ENCODE results near the gene ALG12.

Gene ALG12

DNA sequence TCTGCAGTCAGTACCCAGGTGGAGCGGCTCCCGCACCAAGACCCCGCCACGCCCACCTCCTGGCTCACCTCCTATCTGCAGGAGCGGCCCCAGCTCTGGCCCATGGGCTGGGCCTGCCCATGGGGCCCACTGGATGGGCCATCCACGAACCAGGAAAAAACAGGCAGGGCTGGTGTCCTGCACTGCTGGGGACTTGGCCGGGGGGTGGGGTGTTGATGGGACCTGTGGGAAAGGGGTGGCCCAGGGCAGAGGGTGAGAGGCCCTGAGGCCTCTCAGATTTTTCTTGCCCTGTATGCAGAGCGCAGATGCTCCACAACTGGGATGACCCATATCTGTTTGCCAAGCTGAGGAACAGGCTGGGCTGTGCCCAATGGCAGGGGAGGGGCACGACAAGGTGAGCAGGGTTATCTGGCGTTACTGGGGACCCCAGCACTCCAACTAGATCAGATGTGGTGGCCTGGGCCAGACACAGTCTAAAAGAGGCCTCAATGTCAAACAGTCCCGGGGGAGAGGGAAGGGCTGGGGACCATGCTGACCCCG, 39.7 kb upstream of the ALG12 start:
- no peak for DNase-seq (ENCODE audit: low read depth in 2 of 2)

GRCh38 chr22:49956914-49957825, 38.9 kb upstream of the ALG12 start:
- DNase-seq (ENCODE audit: low read depth in 2 of 2) = no peak

DNA sequence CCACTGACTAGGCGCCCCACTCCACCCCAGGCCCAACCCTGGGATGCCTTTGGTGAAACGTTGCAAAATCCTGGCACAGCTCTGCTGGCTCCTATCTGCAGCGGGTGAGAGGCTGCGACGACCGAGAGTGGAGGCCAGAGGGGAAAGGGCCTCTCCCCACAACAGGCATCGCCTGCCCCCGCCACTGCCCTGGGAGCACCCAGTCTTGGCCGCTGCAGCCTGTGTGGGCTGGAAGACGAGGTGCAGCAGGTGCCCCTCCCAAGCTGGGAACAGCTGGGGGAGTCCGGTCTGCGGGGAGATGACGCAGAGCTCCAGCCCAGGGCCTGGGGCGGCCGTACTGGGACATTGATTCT, 38.2 kb upstream of the ALG12 start:
- no peak for DNase-seq (ENCODE audit: low read depth in 2 of 2)

GRCh38 chr22:49955581-49956417, 37.6 kb upstream of the ALG12 start:
- no peak for DNase-seq (ENCODE audit: low read depth in 2 of 2)

DNA sequence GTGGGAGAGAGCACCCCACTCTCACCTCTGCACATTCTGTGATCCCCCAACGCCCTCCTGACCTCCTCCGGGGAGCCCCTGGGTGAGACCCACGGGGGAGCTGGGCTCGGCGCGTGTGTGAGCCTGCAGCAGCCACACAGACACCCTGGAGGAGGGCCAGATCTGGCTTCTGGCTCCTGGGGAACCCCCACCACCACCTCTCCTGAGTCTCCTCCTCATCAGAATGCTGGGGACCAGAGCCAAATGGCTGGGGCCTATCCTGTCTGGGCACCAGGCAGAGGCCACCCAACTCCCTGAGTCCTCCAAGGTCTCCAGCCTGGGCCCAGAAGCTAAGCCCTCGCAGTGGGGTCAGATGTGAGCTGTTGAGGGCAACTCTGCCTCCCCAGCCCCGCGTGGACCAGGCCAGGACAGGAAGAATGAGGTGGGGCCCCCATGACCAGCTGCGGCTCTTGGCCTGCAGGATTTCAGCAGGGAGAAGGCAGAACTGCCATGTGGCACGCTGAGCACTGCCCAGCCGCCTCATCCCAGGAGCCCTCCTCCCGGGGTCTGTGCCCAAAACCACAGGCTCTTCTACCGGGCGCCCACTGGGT, 36.8 kb upstream of the ALG12 start:
- no peak for DNase-seq (ENCODE audit: low read depth in 2 of 2)

- DNase-seq (ENCODE audit: low read depth in 2 of 2) = no peak
Measured at GRCh38 chr22:49954354-49954753, 36.1 kb upstream of the ALG12 start.

- no peak for DNase-seq (ENCODE audit: low read depth in 2 of 2)
Measured at GRCh38 chr22:49953680-49954344, 35.6 kb upstream of the ALG12 start.

- no peak for DNase-seq (ENCODE audit: low read depth in 2 of 2)
Measured at GRCh38 chr22:49953027-49953679, 34.9 kb upstream of the ALG12 start.

- no peak for DNase-seq (ENCODE audit: low read depth in 2 of 2)
Measured at GRCh38 chr22:49951986-49952896, 34.0 kb upstream of the ALG12 start.

DNA sequence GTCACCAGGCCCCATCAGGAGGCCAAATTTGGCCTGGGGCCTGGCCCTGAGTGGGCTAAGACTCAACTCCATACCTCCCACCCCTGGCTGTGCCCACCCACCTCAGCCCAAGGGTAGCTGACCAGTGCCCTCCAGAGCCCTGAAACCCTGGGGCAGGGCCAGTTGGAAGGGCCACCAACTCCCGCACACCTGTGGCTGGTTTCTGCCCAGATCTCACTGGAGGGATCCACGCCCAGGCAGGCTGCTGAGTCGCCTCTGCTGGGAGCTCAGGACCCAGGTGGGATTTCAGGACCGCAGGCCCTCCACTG, 33.4 kb upstream of the ALG12 start:
- DNase-seq (ENCODE audit: low read depth in 2 of 2) = no peak

DNA sequence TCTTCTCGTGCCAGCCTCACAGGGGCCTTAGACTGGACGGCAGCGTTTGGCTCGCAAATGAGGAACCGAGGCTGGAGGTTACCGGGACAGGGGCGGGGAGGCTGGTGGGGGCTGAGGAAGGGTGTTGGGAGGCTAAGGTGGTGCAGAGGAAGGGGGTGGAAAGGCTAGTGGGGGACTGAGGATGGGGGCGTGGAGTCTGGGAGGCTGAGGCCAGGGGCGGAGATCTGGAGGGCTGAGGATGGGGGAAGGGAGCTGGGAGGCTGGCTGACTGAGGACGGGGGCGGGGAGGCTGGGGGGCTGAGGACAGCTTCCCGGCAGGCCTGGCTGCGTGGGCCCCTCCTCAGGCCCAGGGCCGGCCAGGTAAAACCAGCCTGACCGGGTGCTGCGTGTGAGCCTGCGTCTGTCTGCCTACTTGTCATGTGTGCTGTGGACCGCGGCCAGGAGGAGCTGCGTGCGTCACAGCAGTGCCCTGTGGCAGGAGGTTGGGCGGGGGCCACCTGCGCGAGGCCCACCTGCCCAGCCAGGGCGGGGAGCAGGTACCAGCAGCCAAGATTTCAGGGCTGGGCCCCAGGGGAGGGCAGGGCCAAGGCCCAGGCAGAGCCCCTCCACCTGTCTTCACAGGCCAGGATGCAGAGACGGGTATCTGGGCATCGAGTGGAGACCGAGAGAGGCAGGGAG, 32.9 kb upstream of the ALG12 start:
- DNase-seq (ENCODE audit: low read depth in 2 of 2) = peak in 1 of 2 donors; percentile 79

DNA sequence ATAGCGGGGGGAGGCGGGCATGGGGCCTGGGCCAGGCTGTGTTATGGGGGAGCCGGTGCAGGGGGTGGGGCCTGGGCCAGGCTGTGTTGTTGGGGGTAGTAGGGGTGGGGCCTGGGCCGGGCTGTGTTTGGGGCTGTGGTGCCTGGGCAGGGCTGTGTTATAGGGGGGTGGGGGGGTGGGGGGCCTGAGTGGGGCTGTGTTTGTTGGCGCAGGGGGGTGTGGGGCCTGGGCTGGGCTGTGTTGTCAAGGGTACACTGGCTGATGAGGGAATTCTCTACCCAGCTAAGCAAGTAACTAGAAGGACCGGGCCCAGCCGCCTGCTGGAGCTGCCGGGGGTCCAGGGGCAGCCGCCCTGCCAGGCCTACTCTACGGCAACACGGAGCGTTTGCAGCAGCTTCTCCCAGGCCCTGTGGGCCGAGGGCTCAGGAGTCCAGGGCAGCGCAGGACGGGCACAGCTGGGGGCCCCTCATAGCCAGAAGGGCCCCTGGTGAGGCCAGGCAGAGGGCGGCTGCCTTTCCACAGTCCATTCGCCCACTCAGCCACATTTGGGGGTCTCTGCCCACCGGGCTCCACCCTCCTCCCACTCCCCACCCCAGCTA, 32.3 kb upstream of the ALG12 start:
- no peak for DNase-seq (ENCODE audit: low read depth in 2 of 2)

DNA sequence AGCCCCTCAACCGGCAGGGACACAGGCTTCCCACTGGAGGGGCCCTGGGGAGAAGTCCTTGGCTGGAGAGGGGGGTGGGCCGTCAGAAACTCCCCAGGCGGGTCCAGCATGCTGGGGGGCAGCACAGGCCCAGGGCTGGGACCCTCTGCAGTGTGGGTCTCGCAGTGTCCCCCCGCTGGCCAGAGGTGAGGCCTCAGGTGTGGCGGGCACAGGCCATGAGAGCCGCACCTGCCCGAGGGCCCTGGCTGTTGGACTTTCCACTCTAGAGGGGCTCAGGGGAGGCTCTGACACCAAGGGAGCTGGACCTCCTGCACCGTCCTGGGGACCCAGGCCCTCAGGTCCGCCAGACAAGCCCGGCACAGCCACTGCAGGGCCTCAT, 31.7 kb upstream of the ALG12 start:
- DNase-seq (ENCODE audit: low read depth in 2 of 2) = no peak

- no peak for DNase-seq (ENCODE audit: low read depth in 2 of 2)
Measured at GRCh38 chr22:49948958-49949913, 31.0 kb upstream of the ALG12 start.

DNA sequence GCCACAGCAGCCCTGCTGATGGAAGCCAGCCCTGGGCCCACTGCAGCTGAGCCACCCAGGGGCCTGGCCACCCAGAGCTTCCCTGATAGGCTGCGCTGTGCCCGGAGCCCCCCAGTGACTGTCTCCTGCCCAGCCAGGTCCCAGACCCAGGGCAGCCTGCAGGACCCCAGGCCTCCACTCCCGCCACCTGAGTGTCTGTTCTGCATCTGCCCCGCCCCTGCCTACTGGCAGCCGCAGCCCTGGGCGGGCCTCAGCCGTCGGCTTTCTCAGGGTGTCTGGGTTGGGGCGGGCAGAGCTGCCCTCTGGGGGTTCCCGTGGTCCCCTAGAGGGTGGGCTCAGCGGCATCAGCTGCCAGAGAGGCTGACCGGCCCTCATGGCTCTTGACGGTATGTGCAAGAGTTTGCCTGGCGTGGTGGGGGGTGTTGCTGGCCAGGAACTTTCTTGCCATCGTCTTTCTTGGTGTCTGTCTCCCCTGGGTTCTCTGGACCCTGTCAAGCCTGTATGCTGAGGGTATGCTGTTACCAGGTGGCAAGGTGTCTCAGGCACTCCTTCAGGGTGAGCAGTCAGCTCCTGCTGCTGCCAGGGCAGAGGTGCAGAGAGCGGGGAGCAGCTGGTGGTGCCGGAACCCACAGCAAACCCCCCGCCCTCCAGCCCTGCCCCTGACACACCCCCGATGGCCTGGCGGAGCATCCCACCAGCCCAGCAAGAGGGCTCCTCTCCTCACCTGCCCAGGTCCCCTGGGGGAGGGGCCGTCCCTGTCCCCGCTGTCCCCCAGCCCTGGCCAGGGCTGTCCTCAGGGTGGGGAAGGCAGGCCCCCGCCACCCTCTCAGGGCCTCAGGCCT, 30.1 kb upstream of the ALG12 start:
- no peak for DNase-seq (ENCODE audit: low read depth in 2 of 2)

DNA sequence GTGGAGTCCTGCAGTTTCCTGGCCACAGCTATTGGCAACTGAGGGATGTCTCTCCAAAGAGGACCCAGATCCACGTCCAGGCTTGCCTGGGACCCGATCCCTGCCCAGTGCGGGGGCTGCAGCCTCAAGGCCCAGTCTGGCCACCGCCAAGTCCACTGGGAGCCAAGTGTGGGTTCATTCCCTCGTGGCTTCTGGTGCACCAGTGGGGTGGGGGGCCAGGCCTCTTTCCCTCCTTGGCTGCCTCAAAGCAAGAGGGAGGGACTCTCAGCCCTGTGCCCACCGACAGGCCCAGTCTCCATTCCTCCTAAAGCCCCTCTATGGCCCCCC, 29.0 kb upstream of the ALG12 start:
- no peak for DNase-seq (ENCODE audit: low read depth in 2 of 2)

DNA sequence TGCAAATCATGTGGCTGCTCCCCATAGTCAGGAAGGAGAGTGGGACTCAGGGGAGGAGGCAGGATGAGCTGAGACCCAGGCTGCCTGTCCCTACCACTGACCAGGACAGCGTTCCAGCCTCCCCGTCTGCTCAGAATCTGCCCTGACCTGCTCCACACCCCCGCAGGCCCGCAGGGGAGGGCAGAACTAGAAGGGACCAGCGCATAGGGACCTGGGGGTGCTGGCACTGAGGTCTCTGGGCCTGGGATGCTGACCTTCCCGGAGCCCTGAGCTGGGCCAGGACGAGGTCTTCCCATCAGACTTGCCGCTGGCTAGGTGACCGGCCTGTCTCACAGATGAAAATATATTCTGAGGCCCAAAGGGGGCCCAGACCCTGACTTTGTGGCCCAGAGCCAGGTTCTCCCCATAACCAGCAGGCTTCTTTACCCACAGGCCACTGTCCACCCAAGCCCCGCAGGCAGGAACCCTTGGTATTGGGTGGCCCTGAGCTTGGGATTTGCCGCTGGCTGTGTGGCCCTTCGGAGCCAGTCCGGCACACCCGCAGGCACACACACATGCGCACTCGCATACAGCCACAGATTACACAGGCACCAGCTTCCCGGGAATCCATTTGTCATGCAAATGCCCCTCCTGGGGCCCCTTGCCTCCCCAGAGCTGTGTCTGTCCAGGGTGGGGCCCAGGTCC, 28.5 kb upstream of the ALG12 start:
- DNase-seq (ENCODE audit: low read depth in 2 of 2) = no peak
